ENCODE data around the gene ARHGAP27.

GRCh38 chr17:45451131-45451530 is 18.5 kb upstream of the ARHGAP27 start:
- no peak for TF ChIP-seq CTCF (IDR thresholded peaks at IDR 0.05)
- no peak for TF ChIP-seq POLR2A (IDR thresholded peaks at IDR 0.05)
